HUES6 (cell line): ENCODE measurements around the gene MYO1C.

Source experiments
- H3K27ac ChIP-seq: 2 replicates; pipeline ENCODE4 v1.7.0; 2013; ENCODE audit warnings: low read depth, mild to moderate bottlenecking, low read length, inconsistent platforms
- H3K27me3 ChIP-seq: 2 replicates; pipeline ENCODE4 v1.6.1; 2013; ENCODE audit warnings: low read length; ENCODE audit not compliant: control insufficient read depth, insufficient read depth
- H3K36me3 ChIP-seq: 2 replicates; pipeline ENCODE4 v1.6.1; 2013; ENCODE audit warnings: low read length; ENCODE audit not compliant: control insufficient read depth, insufficient read depth
- H3K4me1 ChIP-seq: 2 replicates; pipeline ENCODE4 v1.6.1; 2013; ENCODE audit warnings: low read length; ENCODE audit not compliant: control insufficient read depth, insufficient read depth
- H3K4me3 ChIP-seq: 2 replicates; pipeline ENCODE4 v1.5.1; 2013; ENCODE audit warnings: low read depth, low read length
- H3K9ac ChIP-seq: one replicate; pipeline ENCODE4 v1.6.1; 2013; ENCODE audit warnings: mild to moderate bottlenecking, low read length
- H3K9me3 ChIP-seq: 2 replicates; pipeline ENCODE4 v1.6.1; 2013; ENCODE audit warnings: low read depth, low read length; ENCODE audit not compliant: control insufficient read depth, insufficient read depth

Gene MYO1C

GRCh38 chr17:1484060-1484535 is 8.4 kb downstream of the MYO1C start:
- no peaks in the 10 kb centered on the region for H3K27me3 ChIP-seq

GRCh38 chr17:1482680-1483079 is 9.8 kb downstream of the MYO1C start:
- peaks cover 11% of the 10 kb centered on the region; the same call in 1 of the 2 replicates for H3K4me1 ChIP-seq
- H3K36me3 ChIP-seq: peaks cover 44% of the 10 kb centered on the region

More at GRCh38 chr17:1484060-1484535, 8.4 kb downstream of the MYO1C start:
- H3K4me3 ChIP-seq: 0 out of 2 replicates have a peak overlapping the region, but pooled peaks have one; percentile 1
- peaks cover 29% of the 10 kb centered on the region for H3K36me3 ChIP-seq
- H3K9ac ChIP-seq: no peak overlapping the region
- H3K27ac ChIP-seq: no peak overlapping the region
- peaks cover 19% of the 10 kb centered on the region for H3K4me1 ChIP-seq
- no peaks in the 10 kb centered on the region for H3K9me3 ChIP-seq

GRCh38 chr17:1481736-1482135 is 10.8 kb downstream of the MYO1C start:
- no peak overlapping the region for H3K27ac ChIP-seq
- no peak overlapping the region for H3K4me3 ChIP-seq
- peaks cover 50% of the 10 kb centered on the region for H3K36me3 ChIP-seq
- no peak overlapping the region for H3K9ac ChIP-seq
- no peaks in the 10 kb centered on the region for H3K27me3 ChIP-seq
- H3K4me1 ChIP-seq: peaks cover 7% of the 10 kb centered on the region; the same call in 1 of the 2 replicates
- no peaks in the 10 kb centered on the region for H3K9me3 ChIP-seq

More at GRCh38 chr17:1482680-1483079, 9.8 kb downstream of the MYO1C start:
- Histone ChIP-seq H3K27me3 (no peaks in the 10 kb centered on the region), H3K27ac (no peak overlapping the region), H3K9me3 (no peaks in the 10 kb centered on the region), H3K9ac (no peak overlapping the region), H3K4me3 (no peak overlapping the region)

GRCh38 chr17:1480747-1481465 is 11.6 kb downstream of the MYO1C start:
- H3K27me3 ChIP-seq: no peaks in the 10 kb centered on the region
- peaks cover 55% of the 10 kb centered on the region for H3K36me3 ChIP-seq
- no peak overlapping the region for H3K9ac ChIP-seq
- no peak overlapping the region for H3K27ac ChIP-seq
- peaks cover 7% of the 10 kb centered on the region; the same call in 1 of the 2 replicates for H3K4me1 ChIP-seq
- H3K4me3 ChIP-seq: no peak overlapping the region
- no peaks in the 10 kb centered on the region for H3K9me3 ChIP-seq

GRCh38 chr17:1478418-1478817 is 14.1 kb downstream of the MYO1C start:
- no peak overlapping the region for H3K9ac ChIP-seq
- no peaks in the 10 kb centered on the region for H3K27me3 ChIP-seq
- H3K36me3 ChIP-seq: peaks cover 67% of the 10 kb centered on the region
- no peak overlapping the region for H3K27ac ChIP-seq
- no peaks in the 10 kb centered on the region for H3K9me3 ChIP-seq
- no peaks in the 10 kb centered on the region for H3K4me1 ChIP-seq
- H3K4me3 ChIP-seq: no peak overlapping the region

- Histone ChIP-seq H3K27ac (no peak overlapping the region), H3K36me3 (peaks cover 65% of the 10 kb centered on the region), H3K4me1 (no peaks in the 10 kb centered on the region), H3K27me3 (no peaks in the 10 kb centered on the region), H3K9ac (no peak overlapping the region), H3K9me3 (no peaks in the 10 kb centered on the region), H3K4me3 (no peak overlapping the region)
Measured at GRCh38 chr17:1475321-1475854, 17.1 kb downstream of the MYO1C start.

- Histone ChIP-seq H3K36me3 (peaks cover 63% of the 10 kb centered on the region), H3K4me3 (no peak overlapping the region), H3K9ac (no peak overlapping the region), H3K27me3 (no peaks in the 10 kb centered on the region), H3K4me1 (no peaks in the 10 kb centered on the region), H3K9me3 (no peaks in the 10 kb centered on the region), H3K27ac (no peak overlapping the region)
Measured at GRCh38 chr17:1474402-1475189, 17.9 kb downstream of the MYO1C start.

GRCh38 chr17:1473841-1474240 is 18.6 kb downstream of the MYO1C start:
- Histone ChIP-seq H3K9me3 (no peaks in the 10 kb centered on the region), H3K27ac (no peak overlapping the region), H3K4me3 (no peak overlapping the region), H3K4me1 (0 out of 2 replicates have a peak, but pooled peaks cover 2% of the 10 kb centered on the region), H3K27me3 (no peaks in the 10 kb centered on the region), H3K36me3 (peaks cover 64% of the 10 kb centered on the region), H3K9ac (no peak overlapping the region)

- Histone ChIP-seq H3K36me3 (peaks cover 64% of the 10 kb centered on the region), H3K9me3 (no peaks in the 10 kb centered on the region), H3K27ac (no peak overlapping the region), H3K4me1 (0 out of 2 replicates have a peak, but pooled peaks cover 4% of the 10 kb centered on the region), H3K9ac (no peak overlapping the region), H3K27me3 (no peaks in the 10 kb centered on the region), H3K4me3 (no peak overlapping the region)
Measured at GRCh38 chr17:1473170-1473569, 19.3 kb downstream of the MYO1C start.

- H3K9me3 ChIP-seq: no peaks in the 10 kb centered on the region
- H3K36me3 ChIP-seq: peaks cover 60% of the 10 kb centered on the region
Measured at GRCh38 chr17:1471911-1472821, 20.3 kb downstream of the MYO1C start.

More at GRCh38 chr17:1471911-1472821, 20.3 kb downstream of the MYO1C start:
- H3K4me3 ChIP-seq: no peak overlapping the region
- no peak overlapping the region for H3K9ac ChIP-seq
- 0 out of 2 replicates have a peak, but pooled peaks cover 4% of the 10 kb centered on the region for H3K4me1 ChIP-seq
- H3K27me3 ChIP-seq: no peaks in the 10 kb centered on the region
- no peak overlapping the region for H3K27ac ChIP-seq
